Skeletal muscle satellite cell (primary cell): ENCODE measurements around the gene LTB.

Experiments used
- H3K27me3 ChIP-seq: 2 replicates; pipeline ENCODE4 v1.7.0; 2013; ENCODE audit warnings: low read length; ENCODE audit not compliant: control insufficient read depth, insufficient read depth
- H3K36me3 ChIP-seq: 2 replicates; pipeline ENCODE4 v1.7.0; 2013; ENCODE audit warnings: mild to moderate bottlenecking, control low read depth, low read length; ENCODE audit not compliant: insufficient read depth
- H3K4me1 ChIP-seq: 2 replicates; pipeline ENCODE4 v1.7.0; 2013; ENCODE audit warnings: low read length; ENCODE audit not compliant: control insufficient read depth, insufficient read depth
- H3K4me2 ChIP-seq: 2 replicates; pipeline ENCODE4 v1.7.0; 2013; ENCODE audit warnings: mild to moderate bottlenecking, low read length
- H3K4me3 ChIP-seq: 2 replicates; pipeline ENCODE4 v1.7.0; 2013; ENCODE audit warnings: low read length
- H3K9ac ChIP-seq: 2 replicates; pipeline ENCODE4 v1.7.0; 2013; ENCODE audit warnings: mild to moderate bottlenecking, low read depth, low read length, moderate library complexity
- H3K9me3 ChIP-seq: replicated peaks from 2 replicates; pipeline ENCODE4 v1.7.0; 2013; ENCODE audit warnings: mild to moderate bottlenecking, control low read depth, low read length

The LTB gene

GRCh38 chr6:31579546-31580437 lies 2.4 kb downstream of the LTB start:
- no peak overlapping the region for H3K4me2 ChIP-seq
- no peaks in the 10 kb centered on the region for H3K36me3 ChIP-seq
- no peak overlapping the region for H3K9ac ChIP-seq
- H3K9me3 ChIP-seq, result no peaks in the 10 kb centered on the region
- no peak overlapping the region for H3K4me3 ChIP-seq
- peaks cover 11% of the 10 kb centered on the region for H3K27me3 ChIP-seq
- H3K4me1 ChIP-seq, result peaks cover 12% of the 10 kb centered on the region

GRCh38 chr6:31579119-31579505 lies 3.1 kb downstream of the LTB start:
- Histone ChIP-seq H3K9ac (no peak overlapping the region), H3K27me3 (peaks cover 12% of the 10 kb centered on the region), H3K4me2 (no peak overlapping the region), H3K9me3 (no peaks in the 10 kb centered on the region), H3K4me1 (peaks cover 12% of the 10 kb centered on the region), H3K4me3 (no peak overlapping the region), H3K36me3 (no peaks in the 10 kb centered on the region)

GRCh38 chr6:31578184-31579118 lies 3.8 kb downstream of the LTB start:
- no peak overlapping the region for H3K4me3 ChIP-seq
- H3K9me3 ChIP-seq, result no peaks in the 10 kb centered on the region
- H3K4me2 ChIP-seq, result no peak overlapping the region
- no peak overlapping the region for H3K9ac ChIP-seq
- H3K27me3 ChIP-seq, result peaks cover 12% of the 10 kb centered on the region
- H3K4me1 ChIP-seq, result peaks cover 12% of the 10 kb centered on the region
- H3K36me3 ChIP-seq, result no peaks in the 10 kb centered on the region

- no peaks in the 10 kb centered on the region for H3K9me3 ChIP-seq
- H3K4me1 ChIP-seq, result peaks cover 12% of the 10 kb centered on the region
- H3K36me3 ChIP-seq, result no peaks in the 10 kb centered on the region
- H3K27me3 ChIP-seq, result peaks cover 12% of the 10 kb centered on the region
- H3K4me2 ChIP-seq, result no peak overlapping the region
- no peak overlapping the region for H3K9ac ChIP-seq
- no peak overlapping the region for H3K4me3 ChIP-seq
Observed at GRCh38 chr6:31577579-31577966, 4.7 kb downstream of the LTB start.

- Histone ChIP-seq H3K9me3 (no peaks in the 10 kb centered on the region), H3K4me2 (no peak overlapping the region), H3K27me3 (peaks cover 12% of the 10 kb centered on the region), H3K4me3 (no peak overlapping the region), H3K9ac (no peak overlapping the region), H3K36me3 (no peaks in the 10 kb centered on the region), H3K4me1 (peaks cover 12% of the 10 kb centered on the region)
Observed at GRCh38 chr6:31576897-31577578, 5.2 kb downstream of the LTB start.

- no peak overlapping the region for H3K9ac ChIP-seq
- H3K4me1 ChIP-seq, result peaks cover 4% of the 10 kb centered on the region
- H3K4me3 ChIP-seq, result no peak overlapping the region
Observed at GRCh38 chr6:31575952-31576685, 6.1 kb downstream of the LTB start.

GRCh38 chr6:31575335-31575901 lies 6.8 kb downstream of the LTB start, which contains the start of gene TNF:
Gene TNF (plus strand): TSS chr6:31575565. CDS start chr6:31575742, 177 bp downstream.
- no peak within 1 kb of the TSS for H3K4me3 ChIP-seq

More at GRCh38 chr6:31575952-31576685, 6.1 kb downstream of the LTB start:
- Histone ChIP-seq H3K27me3 (peaks cover 12% of the 10 kb centered on the region), H3K9me3 (no peaks in the 10 kb centered on the region), H3K4me2 (no peak overlapping the region), H3K36me3 (no peaks in the 10 kb centered on the region)

GRCh38 chr6:31574106-31575061 lies 7.8 kb downstream of the LTB start:
- Histone ChIP-seq H3K36me3 (no peaks in the 10 kb centered on the region), H3K27me3 (peaks cover 12% of the 10 kb centered on the region), H3K4me2 (no peak overlapping the region), H3K4me1 (peaks cover 4% of the 10 kb centered on the region), H3K9me3 (no peaks in the 10 kb centered on the region), H3K4me3 (no peak overlapping the region), H3K9ac (no peak overlapping the region)

More at GRCh38 chr6:31575335-31575901, 6.8 kb downstream of the LTB start, which contains the start of gene TNF:
- Histone ChIP-seq H3K4me2 (no peak within 1 kb of the TSS), H3K4me1 (peaks cover 4% of the 10 kb centered on the region), H3K36me3 (no peaks in the 10 kb centered on the region), H3K9me3 (no peaks in the 10 kb centered on the region), H3K9ac (no peak within 1 kb of the TSS), H3K27me3 (peaks cover 12% of the 10 kb centered on the region)

GRCh38 chr6:31573239-31574105 lies 8.8 kb downstream of the LTB start:
- Histone ChIP-seq H3K9me3 (no peaks in the 10 kb centered on the region), H3K4me3 (no peak overlapping the region), H3K4me2 (no peak overlapping the region), H3K27me3 (peaks cover 12% of the 10 kb centered on the region), H3K36me3 (no peaks in the 10 kb centered on the region), H3K9ac (no peak overlapping the region), H3K4me1 (peaks cover 4% of the 10 kb centered on the region)
